Thyroid gland (tissue), 4 donors: ENCODE measurements around the gene TMEM255B. TPM values are rescaled to one million over a fixed set of nuclear protein-coding genes. Genes with fewer than 3 reads are reported as not detected.

Experiments used
- DNase-seq, 2 donors: peaks; one replicate each; pipeline ENCODE4 v3.0.0-alpha.2; 2019
- H3K27ac ChIP-seq, 3 donors: fragments of 200-600 bp; sonication (generic); 1 replicate in 2 of 3; 2 replicates in 1 of 3; pipeline ENCODE4 v1.5.1; 2016 to 2019; ENCODE audit warnings: mild to moderate bottlenecking in 1 of 3, moderate library complexity in 1 of 3
- H3K27me3 ChIP-seq: fragments of 200-600 bp; sonication (generic); one replicate; pipeline ENCODE4 v1.5.1; 2019
- H3K36me3 ChIP-seq, 2 donors: fragments of 200-600 bp; sonication (generic); one replicate each; pipeline ENCODE4 v1.5.1; 2016 to 2019
- H3K4me1 ChIP-seq, 2 donors: fragments of 200-600 bp; sonication (generic); one replicate each; pipeline ENCODE4 v1.5.1; 2017 to 2019
- H3K4me3 ChIP-seq, 3 donors: fragments of 200-600 bp; sonication (generic); replicated peaks in 1 of 3; 1 replicate in 2 of 3; 2 replicates in 1 of 3; pipeline ENCODE4 v1.5.1; 2016; ENCODE audit warnings: mild to moderate bottlenecking in 1 of 3
- H3K9me3 ChIP-seq: fragments of 200-600 bp; sonication (generic); one replicate; pipeline ENCODE4 v1.5.1; 2017
- CTCF ChIP-seq, 6 experiments: fragments of 200-600 bp in 3 of 6; fragments of 450-650 bp in 3 of 6; sonication (generic) in 3 of 6; IDR thresholded peaks; one replicate each; pipeline ENCODE4 v1.5.1; 2016 to 2019; ENCODE audit warnings: antibody characterized with exemption in 6 of 6, mild to moderate bottlenecking in 2 of 6, inconsistent platforms in 1 of 6, moderate library complexity in 1 of 6
- POLR2A ChIP-seq, 2 donors: fragments of 450-650 bp; IDR thresholded peaks; one replicate each; pipeline ENCODE4 v1.6.1; 2017; ENCODE audit warnings: antibody characterized with exemption in 2 of 2, mild to moderate bottlenecking in 2 of 2, moderate library complexity in 1 of 2
- WGBS, 2 donors: methylation state at CpG; one replicate each; pipeline ENCODE4 v1.1.5; 2017; 5-methylcytosine and 5-hydroxymethylcytosine counted together
- intact Hi-C: fragments of 100-400 bp; cut with DNase I; formaldehyde crosslinking; loops from one replicate; pipeline ENCODE4 v1.15.1; 2023
- total RNA-seq, 4 donors: library from RNA; depleted of rRNA; stranded (reverse); fragments of >200 nt; gene quantifications; one replicate each; pipeline ENCODE4 v1.2.3, GENCODE V29; 2016

Gene TMEM255B
- total RNA-seq, 4 donors from 2014 or later = 6.1 to 9.2 (median 8.3) TPM

- WGBS, 2 donors = 89% methylated on average over 28 to 30 of the region's 39 CpGs
- no peak for DNase-seq
- Histone ChIP-seq H3K4me3 (no peak overlapping the region), H3K36me3 (no peaks in the 10 kb centered on the region), H3K9me3 (no peaks in the 10 kb centered on the region), H3K27ac (no peak overlapping the region), H3K4me1 (peaks cover 0 to 6% of the 10 kb centered on the region in 2 donors), H3K27me3 (no peaks in the 10 kb centered on the region)
- intact Hi-C loops = no loop called here
- TF ChIP-seq CTCF (IDR thresholded peaks at IDR 0.05) = no peak
- no peak for TF ChIP-seq POLR2A (IDR thresholded peaks at IDR 0.05)
Measured at GRCh38 chr13:113804703-113805430, 45.8 kb downstream of the TMEM255B start.

GRCh38 chr13:113805431-113806103 lies 46.5 kb downstream of the TMEM255B start:
- WGBS, 2 donors = 90 to 92% methylated on average over 10 to 24 of the region's 27 CpGs

GRCh38 chr13:113806104-113806471 lies 47.1 kb downstream of the TMEM255B start:
- TF ChIP-seq CTCF (IDR thresholded peaks at IDR 0.05) = no peak
- TF ChIP-seq POLR2A (IDR thresholded peaks at IDR 0.05) = no peak
- Histone ChIP-seq H3K36me3 (no peaks in the 10 kb centered on the region), H3K4me3 (no peak overlapping the region), H3K9me3 (no peaks in the 10 kb centered on the region), H3K4me1 (peaks cover 0 to 6% of the 10 kb centered on the region in 2 donors), H3K27me3 (no peaks in the 10 kb centered on the region), H3K27ac (no peak overlapping the region)
- intact Hi-C loops = no loop called here
- no peak for DNase-seq
- WGBS, 2 donors = 90 to 97% methylated on average over 7 to 11 of the region's 11 CpGs

More at GRCh38 chr13:113805431-113806103, 46.5 kb downstream of the TMEM255B start:
- TF ChIP-seq POLR2A (IDR thresholded peaks at IDR 0.05) = no peak
- no peak for TF ChIP-seq CTCF (IDR thresholded peaks at IDR 0.05)
- Histone ChIP-seq H3K36me3 (no peaks in the 10 kb centered on the region), H3K27me3 (no peaks in the 10 kb centered on the region), H3K4me1 (peaks cover 0 to 6% of the 10 kb centered on the region in 2 donors), H3K27ac (no peak overlapping the region), H3K9me3 (no peaks in the 10 kb centered on the region), H3K4me3 (no peak overlapping the region)
- no peak for DNase-seq
- intact Hi-C loops = no loop called here

- TF ChIP-seq POLR2A (IDR thresholded peaks at IDR 0.05) (no peak), CTCF (IDR thresholded peaks at IDR 0.05) (no peak)
- Histone ChIP-seq H3K4me1 (peaks cover 0 to 6% of the 10 kb centered on the region in 2 donors), H3K36me3 (no peaks in the 10 kb centered on the region), H3K27me3 (no peaks in the 10 kb centered on the region), H3K9me3 (no peaks in the 10 kb centered on the region), H3K4me3 (no peak overlapping the region), H3K27ac (no peak overlapping the region)
- intact Hi-C loops = no loop called here
- DNase-seq = no peak
- WGBS, 2 donors = 81 to 89% methylated on average over 4 to 9 of the region's 13 CpGs
Measured at GRCh38 chr13:113806526-113806925, 47.5 kb downstream of the TMEM255B start.
